Gastrocnemius medialis (tissue), 4 donors: Measurements from ENCODE around the gene MROH8. TPM values are rescaled to one million over a fixed set of nuclear protein-coding genes. Genes with fewer than 3 reads are reported as not detected.

Source experiments
- ATAC-seq, 2 donors: fragments of 150-250 bp; one replicate each; pipeline ENCODE4 v1.9.1; 2016
- DNase-seq, 2 donors: peaks; one replicate each; pipeline ENCODE4 v3.0.0-alpha.2; 2019
- H3K27ac ChIP-seq, 4 donors: fragments of 200-600 bp; sonication (generic); 1 replicate in 1 of 4; 2 replicates in 3 of 4; pipeline ENCODE4 v1.5.1; 2016 to 2018; ENCODE audit warnings: mild to moderate bottlenecking in 2 of 4, moderate library complexity in 1 of 4
- H3K27me3 ChIP-seq, 3 donors: fragments of 200-600 bp; sonication (generic) in 2 of 3; 1 replicate in 1 of 3; 2 replicates in 2 of 3; pipeline versions ENCODE4 v1.5.1 to v1.6.0; 2016 to 2019; ENCODE audit warnings: mild to moderate bottlenecking in 1 of 3, moderate library complexity in 1 of 3
- H3K36me3 ChIP-seq, 2 donors: fragments of 200-600 bp; sonication (generic) in 1 of 2; one replicate each; pipeline ENCODE4 v1.5.1; 2017 to 2018
- H3K4me1 ChIP-seq, 2 donors: fragments of 200-600 bp; sonication (generic) in 1 of 2; one replicate each; pipeline ENCODE4 v1.5.1; 2016 to 2017; ENCODE audit warnings: mild to moderate bottlenecking in 2 of 2
- H3K4me3 ChIP-seq, 4 donors: fragments of 200-600 bp; sonication (generic) in 3 of 4; 1 replicate in 1 of 4; 2 replicates in 3 of 4; pipeline ENCODE4 v1.5.1; 2016 to 2019; ENCODE audit warnings: mild to moderate bottlenecking in 2 of 4
- H3K9me3 ChIP-seq, 3 donors: fragments of 200-600 bp; sonication (generic) in 2 of 3; 1 replicate in 1 of 3; 2 replicates in 2 of 3; pipeline ENCODE4 v1.5.1; 2016 to 2019
- CTCF ChIP-seq, 5 experiments: fragments of 450-650 bp in 3 of 5; fragments of 200-600 bp in 2 of 5; sonication (generic) in 2 of 5; IDR thresholded peaks in 4 of 5; conservative IDR thresholded peaks in 1 of 5; 1 replicate in 4 of 5; 2 replicates in 1 of 5; pipeline ENCODE4 v1.5.1; 2016 to 2019; ENCODE audit warnings: antibody characterized with exemption in 5 of 5, mild to moderate bottlenecking in 3 of 5, moderate library complexity in 3 of 5
- POLR2A ChIP-seq, 2 donors: fragments of 450-650 bp; IDR thresholded peaks; one replicate each; pipeline ENCODE4 v1.6.1; 2017; ENCODE audit warnings: antibody characterized with exemption in 2 of 2, mild to moderate bottlenecking in 2 of 2, moderate library complexity in 2 of 2
- in situ Hi-C, 4 donors: fragments of 200-750 bp; cut with MboI; loops; one replicate each; pipeline versions ENCODE4 v1.15.0 to v1.8.0; 2017; ENCODE audit warnings: low sequenced_read_pairs in 4 of 4
- intact Hi-C: fragments of 100-400 bp; cut with DNase I; formaldehyde crosslinking; loops from one replicate; pipeline ENCODE4 v1.15.1; 2023; ENCODE audit warnings: low total_unique reads
- total RNA-seq, 4 donors: library from RNA; depleted of rRNA; stranded (reverse); fragments of >200 nt; gene quantifications; one replicate each; pipeline versions ENCODE4 v1.1.0 to v1.2.3, GENCODE V29; 2016

The MROH8 gene
- total RNA-seq, 4 donors from 2014 or later: 1.4 to 4.4 (median 3.0) TPM

DNA sequence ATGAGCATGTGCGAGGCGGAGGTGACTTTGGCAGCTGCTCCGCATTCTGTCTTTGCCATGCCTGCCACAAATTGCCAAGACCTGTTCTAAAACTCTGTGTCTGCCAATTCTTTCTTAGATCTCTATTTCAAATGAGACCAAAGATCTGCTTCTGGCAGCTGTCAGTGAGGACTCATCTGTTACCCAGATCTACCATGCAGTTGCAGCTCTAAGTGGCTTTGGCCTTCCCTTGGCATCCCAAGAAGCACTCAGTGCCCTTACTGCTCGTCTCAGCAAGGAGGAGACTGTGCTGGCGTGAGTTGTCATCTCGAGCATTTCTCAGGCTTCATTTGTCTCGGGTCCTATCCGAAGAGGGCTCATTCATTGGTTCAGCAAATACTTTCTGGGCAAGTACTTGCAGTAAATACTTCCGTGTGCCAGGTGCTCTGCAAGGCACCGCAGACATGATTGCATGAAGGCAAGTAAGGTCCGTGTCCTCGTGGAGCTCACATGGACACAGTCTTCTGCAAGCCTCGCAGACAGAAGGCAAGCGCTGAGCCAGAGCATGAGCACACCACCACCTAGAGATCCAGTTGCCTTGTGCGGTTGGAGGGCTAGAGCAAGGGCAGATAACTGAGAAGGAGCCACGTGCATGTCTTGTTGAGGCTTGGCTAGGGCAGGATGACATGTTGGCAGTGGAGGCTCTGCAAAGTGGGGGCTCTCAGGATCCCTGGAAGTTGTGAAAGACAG is 19.7 kb upstream of the MROH8 start:
- ATAC-seq (peak; percentile 76 to 80), DNase-seq (peak; percentile 41 to 77)
- Histone ChIP-seq H3K36me3 (peaks cover 0 to 24% of the 10 kb centered on the region in 2 donors), H3K27ac (peak overlapping the region; percentile 59 to 64 (median 62)), H3K27me3 (no peaks in the 10 kb centered on the region), H3K4me3 (no peak overlapping the region), H3K4me1 (peaks cover 30 to 34% of the 10 kb centered on the region in 2 donors), H3K9me3 (no peaks in the 10 kb centered on the region)
- intact Hi-C loops (loop anchor here (5.0 kb wide), 1 partner anchor 88 kb away; the partner anchor contains the start of gene MANBAL), in situ Hi-C loops (loop anchor here (5.0 to 25.0 kb wide), 7 partner anchors 183 to 788 kb away; no protein-coding TSS in a partner anchor)
- TF ChIP-seq POLR2A (IDR thresholded peaks at IDR 0.05) (no peak), CTCF (IDR thresholded peaks at IDR 0.05 in 4 of 5, conservative IDR thresholded peaks at IDR 0.05 in 1 of 5) (no peak)

DNA sequence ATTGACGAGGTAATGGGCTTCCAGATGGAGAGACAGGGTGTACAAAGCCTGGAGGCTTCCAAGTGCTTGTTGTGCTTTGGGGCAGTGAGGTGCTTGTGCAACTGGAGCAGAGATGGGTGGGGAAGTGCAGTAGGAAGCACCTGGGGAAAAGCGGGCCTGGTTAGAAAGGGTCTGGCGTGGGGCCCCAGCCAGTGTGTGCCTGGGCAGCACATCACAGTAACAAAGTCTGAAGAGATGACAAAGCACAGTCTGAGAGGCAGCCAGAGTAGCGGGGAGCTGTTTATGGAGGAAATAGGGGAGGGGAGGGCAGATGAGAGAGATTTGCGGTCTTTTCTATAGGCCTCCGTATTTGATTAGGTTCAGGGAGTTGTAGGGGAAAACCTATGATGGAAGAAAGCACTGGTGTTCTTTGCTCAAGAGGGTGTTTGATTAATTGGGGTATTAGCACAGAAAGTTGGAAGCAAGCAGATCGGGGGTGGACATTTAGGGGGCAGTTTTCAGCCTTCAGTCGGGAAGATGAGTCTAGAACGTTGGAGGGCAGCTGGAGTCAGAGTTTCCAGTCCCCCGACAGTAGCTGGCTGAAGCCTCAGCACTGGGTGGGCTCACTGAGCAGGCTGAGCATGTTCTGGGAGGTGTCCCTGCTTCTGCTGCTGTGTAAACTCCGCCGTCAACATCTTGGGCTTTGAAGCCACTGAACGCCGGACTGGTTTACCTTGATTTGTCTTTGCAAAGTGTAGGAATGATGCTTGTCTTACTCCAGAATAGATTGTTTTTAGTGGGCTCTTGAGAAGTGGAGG is 15.5 kb upstream of the MROH8 start:
- H3K27ac ChIP-seq: peak overlapping the region in 3 of 4 donors; percentile 0 to 15 (median 3)
- TF ChIP-seq POLR2A (IDR thresholded peaks at IDR 0.05): no peak
- in situ Hi-C loops: loop anchor here (5.0 to 25.0 kb wide), 7 partner anchors 187 to 792 kb away; no protein-coding TSS in a partner anchor
- no peak overlapping the region for H3K4me3 ChIP-seq
- intact Hi-C loops: loop anchor here (1.0 to 5.0 kb wide), 3 partner anchors 92 to 339 kb away; partner anchors contain the start of gene MANBAL
- H3K36me3 ChIP-seq: peaks cover 0 to 8% of the 10 kb centered on the region in 2 donors
- no peaks in the 10 kb centered on the region for H3K27me3 ChIP-seq
- DNase-seq (no peak), ATAC-seq (no peak)
- H3K9me3 ChIP-seq: no peaks in the 10 kb centered on the region
- H3K4me1 ChIP-seq: peaks cover 62 to 70% of the 10 kb centered on the region in 2 donors

DNA sequence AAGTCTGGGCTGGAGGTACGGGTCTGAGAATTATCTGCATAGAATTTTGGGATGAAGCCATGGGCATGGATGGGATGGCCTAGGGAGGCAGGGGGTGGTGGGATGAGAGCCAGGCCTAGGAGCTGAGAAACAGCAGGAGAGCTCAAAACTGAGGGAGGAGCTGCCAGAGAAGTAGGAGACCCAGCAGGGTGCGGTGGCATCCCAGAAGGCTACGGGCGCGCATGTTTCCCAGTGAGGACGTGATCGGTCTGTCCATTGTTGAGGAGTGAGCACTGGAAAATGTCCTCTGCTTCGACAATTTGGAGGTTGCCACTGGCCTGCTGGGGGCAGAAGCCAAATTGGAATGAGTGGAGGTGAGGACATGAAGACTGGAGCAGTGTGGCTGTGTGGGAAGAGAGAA is 14.5 kb upstream of the MROH8 start:
- Histone ChIP-seq H3K4me3 (no peak overlapping the region), H3K36me3 (no peaks in the 10 kb centered on the region), H3K27ac (no peak overlapping the region), H3K27me3 (no peaks in the 10 kb centered on the region), H3K4me1 (peaks cover 56 to 64% of the 10 kb centered on the region in 2 donors), H3K9me3 (no peaks in the 10 kb centered on the region)
- ATAC-seq (no peak), DNase-seq (no peak)
- intact Hi-C loops (loop anchor here (2.0 kb wide), 1 partner anchor 335 kb away; no protein-coding TSS in a partner anchor), in situ Hi-C loops (loop anchor here in 3 of 4 donors (10.0 to 25.0 kb wide), 3 partner anchors 191 to 793 kb away; no protein-coding TSS in a partner anchor)
- TF ChIP-seq POLR2A (IDR thresholded peaks at IDR 0.05) (no peak), CTCF (IDR thresholded peaks at IDR 0.05 in 4 of 5, conservative IDR thresholded peaks at IDR 0.05 in 1 of 5) (no peak)

GRCh38 chr20:37193226-37193625 is 13.9 kb upstream of the MROH8 start:
- no peak for ATAC-seq
- H3K36me3 ChIP-seq: no peaks in the 10 kb centered on the region
- TF ChIP-seq CTCF (IDR thresholded peaks at IDR 0.05 in 4 of 5, conservative IDR thresholded peaks at IDR 0.05 in 1 of 5): no peak
- TF ChIP-seq POLR2A (IDR thresholded peaks at IDR 0.05): no peak

More at GRCh38 chr20:37193226-37193625, 13.9 kb upstream of the MROH8 start:
- H3K9me3 ChIP-seq: no peaks in the 10 kb centered on the region
- no peak overlapping the region for H3K27ac ChIP-seq
- no peak for DNase-seq
- in situ Hi-C loops (loop anchor here in 3 of 4 donors (10.0 to 25.0 kb wide), 3 partner anchors 192 to 794 kb away; no protein-coding TSS in a partner anchor), intact Hi-C loops (loop anchor here (2.0 kb wide), 1 partner anchor 336 kb away; no protein-coding TSS in a partner anchor)
- H3K4me3 ChIP-seq: no peak overlapping the region
- no peaks in the 10 kb centered on the region for H3K27me3 ChIP-seq
- peaks cover 50 to 58% of the 10 kb centered on the region in 2 donors for H3K4me1 ChIP-seq
